ENCODE data around the gene APOL6.
"Not testable (repeated sequence)": the region's sequence is repeated elsewhere in the genome, so short reads cannot be mapped to it uniquely, and the experiment has no call there.

Gene APOL6

GRCh38 chr22:35617137-35617755 is 31.0 kb upstream of the APOL6 start, which contains the start of gene MB:
Gene MB (minus strand): TSS chr22:35617329. CDS start chr22:35617257, 72 bp downstream.
- DNase-seq (ENCODE audit: low read depth in 4 of 4, low spot score in 1 of 4), result no peak

GRCh38 chr22:35618427-35619223 is 29.6 kb upstream of the APOL6 start:
- DNase-seq (ENCODE audit: low read depth in 4 of 4, low spot score in 1 of 4), result no peak

- no peak for DNase-seq (ENCODE audit: low read depth in 4 of 4, low spot score in 1 of 4)
Measured at GRCh38 chr22:35619336-35620094, 28.7 kb upstream of the APOL6 start.

GRCh38 chr22:35620624-35621251 is 27.5 kb upstream of the APOL6 start:
- no peak for DNase-seq (ENCODE audit: low read depth in 4 of 4, low spot score in 1 of 4)

GRCh38 chr22:35621451-35621850 is 26.8 kb upstream of the APOL6 start:
- DNase-seq (ENCODE audit: low read depth in 4 of 4, low spot score in 1 of 4), result no peak

- DNase-seq (ENCODE audit: low read depth in 4 of 4, low spot score in 1 of 4), result no peak
Measured at GRCh38 chr22:35622191-35622913, 25.9 kb upstream of the APOL6 start.

- not testable (repeated sequence) for DNase-seq (ENCODE audit: low read depth in 4 of 4, low spot score in 1 of 4)
Measured at GRCh38 chr22:35623885-35624284, 24.4 kb upstream of the APOL6 start.

GRCh38 chr22:35624547-35624946 is 23.7 kb upstream of the APOL6 start:
- no peak for DNase-seq (ENCODE audit: low read depth in 4 of 4, low spot score in 1 of 4)

GRCh38 chr22:35625763-35626432 is 22.3 kb upstream of the APOL6 start:
- DNase-seq (ENCODE audit: low read depth in 4 of 4, low spot score in 1 of 4), result no peak

GRCh38 chr22:35627267-35628041 is 20.8 kb upstream of the APOL6 start:
- DNase-seq (ENCODE audit: low read depth in 4 of 4, low spot score in 1 of 4), result peak in 3 of 4 experiments; percentile 28 to 54 (median 33)

- DNase-seq (ENCODE audit: low read depth in 4 of 4, low spot score in 1 of 4), result no peak
Measured at GRCh38 chr22:35628732-35629131, 19.5 kb upstream of the APOL6 start.

- DNase-seq (ENCODE audit: low read depth in 4 of 4, low spot score in 1 of 4), result peak in 2 of 4 experiments; percentile 18 to 49
Measured at GRCh38 chr22:35629406-35630216, 18.6 kb upstream of the APOL6 start.

- no peak for DNase-seq (ENCODE audit: low read depth in 4 of 4, low spot score in 1 of 4)
Measured at GRCh38 chr22:35630387-35630793, 17.9 kb upstream of the APOL6 start.

GRCh38 chr22:35630891-35631290 is 17.4 kb upstream of the APOL6 start:
- DNase-seq (ENCODE audit: low read depth in 4 of 4, low spot score in 1 of 4), result no peak

- DNase-seq (ENCODE audit: low read depth in 4 of 4, low spot score in 1 of 4), result no peak
Measured at GRCh38 chr22:35631597-35631996, 16.6 kb upstream of the APOL6 start.

GRCh38 chr22:35632935-35633334 is 15.3 kb upstream of the APOL6 start:
- no peak for DNase-seq (ENCODE audit: low read depth in 4 of 4, low spot score in 1 of 4)

- no peak for DNase-seq (ENCODE audit: low read depth in 4 of 4, low spot score in 1 of 4)
Measured at GRCh38 chr22:35633520-35633919, 14.7 kb upstream of the APOL6 start.

GRCh38 chr22:35634015-35634414 is 14.2 kb upstream of the APOL6 start:
- no peak for DNase-seq (ENCODE audit: low read depth in 4 of 4, low spot score in 1 of 4)

Measured in stimulated activated CD4-positive, alpha-beta T cell treated with anti-CD3 and anti-CD28 coated beads, Interleukin-1b, Interleukin-23, amount 100 ng/mL, for 24 hours (primary cell).